DMS153 treated with DMSO at 0.1 percent for 48 hours (cell line): ENCODE data around the gene STPG2.

ENCODE experiments used
- DNase-seq: peaks from one replicate; lab custom pipeline; 2025; ENCODE audit not compliant: unreplicated experiment; lab: John Stamatoyannopoulos, UW

Gene STPG2

GRCh38 chr4:98143001-98143899 lies at the start of gene STPG2:
STPG2 (minus strand) TSS chr4:98143476.
- peak; percentile 97 for DNase-seq

GRCh38 chr4:98185279-98185678 lies 42.0 kb upstream of the STPG2 start:
- no peak for DNase-seq

- no peak for DNase-seq
Measured at GRCh38 chr4:98181809-98182208, 38.5 kb upstream of the STPG2 start.

- DNase-seq: no peak
Measured at GRCh38 chr4:98179951-98180350, 36.7 kb upstream of the STPG2 start.

GRCh38 chr4:98176531-98176930 lies 33.3 kb upstream of the STPG2 start:
- DNase-seq: no peak

- no peak for DNase-seq
Measured at GRCh38 chr4:98170035-98170434, 26.8 kb upstream of the STPG2 start.

- DNase-seq: no peak
Measured at GRCh38 chr4:98166731-98167041, 23.4 kb upstream of the STPG2 start.

- DNase-seq: no peak
Measured at GRCh38 chr4:98166025-98166730, 22.9 kb upstream of the STPG2 start.

GRCh38 chr4:98162696-98163095 lies 19.4 kb upstream of the STPG2 start:
- DNase-seq: no peak

- DNase-seq: no peak
Measured at GRCh38 chr4:98151145-98151924, 8.1 kb upstream of the STPG2 start.

GRCh38 chr4:98150092-98150761 lies 7.0 kb upstream of the STPG2 start:
- no peak for DNase-seq

- DNase-seq: peak; percentile 12
Measured at GRCh38 chr4:98148856-98149255, 5.6 kb upstream of the STPG2 start.

GRCh38 chr4:98126141-98126540 lies 17.1 kb downstream of the STPG2 start:
- no peak for DNase-seq

GRCh38 chr4:98125585-98125984 lies 17.7 kb downstream of the STPG2 start:
- no peak for DNase-seq

- no peak for DNase-seq
Measured at GRCh38 chr4:98117363-98117762, 25.9 kb downstream of the STPG2 start.

GRCh38 chr4:98113012-98113411 lies 30.3 kb downstream of the STPG2 start:
- DNase-seq: peak; percentile 16

- DNase-seq: no peak
Measured at GRCh38 chr4:98110929-98111328, 32.3 kb downstream of the STPG2 start.

- DNase-seq: no peak
Measured at GRCh38 chr4:98110214-98110613, 33.1 kb downstream of the STPG2 start.

GRCh38 chr4:98102660-98103059 lies 40.6 kb downstream of the STPG2 start:
- no peak for DNase-seq

GRCh38 chr4:98101988-98102387 lies 41.3 kb downstream of the STPG2 start:
- no peak for DNase-seq

- no peak for DNase-seq
Measured at GRCh38 chr4:98098764-98099163, 44.5 kb downstream of the STPG2 start.
